Mammary microvascular endothelial cell (primary cell): ENCODE data around the gene GRK6. TPM values are rescaled to one million over a fixed set of nuclear protein-coding genes. Genes with fewer than 3 reads are reported as not detected.

Experiments
- total RNA-seq: library from RNA; depleted of rRNA; stranded (reverse); fragments of >200 nt; gene quantifications from 2 replicates; pipeline ENCODE4 v1.2.3, GENCODE V29; 2015

Gene GRK6
- 47.7 TPM in 2 replicates for total RNA-seq

GRCh38 chr5:177426566-177427210, at the start of gene GRK6:
TSS of gene GRK6 (plus strand) at chr5:177426676. CDS start at chr5:177426846, 170 bp downstream.

GRCh38 chr5:177384134-177384533, 42.3 kb upstream of the GRK6 start, which contains the start of gene SLC34A1:
TSS of gene SLC34A1 (plus strand) at chr5:177384434. CDS start at chr5:177385742, 1,308 bp downstream.

DNA sequence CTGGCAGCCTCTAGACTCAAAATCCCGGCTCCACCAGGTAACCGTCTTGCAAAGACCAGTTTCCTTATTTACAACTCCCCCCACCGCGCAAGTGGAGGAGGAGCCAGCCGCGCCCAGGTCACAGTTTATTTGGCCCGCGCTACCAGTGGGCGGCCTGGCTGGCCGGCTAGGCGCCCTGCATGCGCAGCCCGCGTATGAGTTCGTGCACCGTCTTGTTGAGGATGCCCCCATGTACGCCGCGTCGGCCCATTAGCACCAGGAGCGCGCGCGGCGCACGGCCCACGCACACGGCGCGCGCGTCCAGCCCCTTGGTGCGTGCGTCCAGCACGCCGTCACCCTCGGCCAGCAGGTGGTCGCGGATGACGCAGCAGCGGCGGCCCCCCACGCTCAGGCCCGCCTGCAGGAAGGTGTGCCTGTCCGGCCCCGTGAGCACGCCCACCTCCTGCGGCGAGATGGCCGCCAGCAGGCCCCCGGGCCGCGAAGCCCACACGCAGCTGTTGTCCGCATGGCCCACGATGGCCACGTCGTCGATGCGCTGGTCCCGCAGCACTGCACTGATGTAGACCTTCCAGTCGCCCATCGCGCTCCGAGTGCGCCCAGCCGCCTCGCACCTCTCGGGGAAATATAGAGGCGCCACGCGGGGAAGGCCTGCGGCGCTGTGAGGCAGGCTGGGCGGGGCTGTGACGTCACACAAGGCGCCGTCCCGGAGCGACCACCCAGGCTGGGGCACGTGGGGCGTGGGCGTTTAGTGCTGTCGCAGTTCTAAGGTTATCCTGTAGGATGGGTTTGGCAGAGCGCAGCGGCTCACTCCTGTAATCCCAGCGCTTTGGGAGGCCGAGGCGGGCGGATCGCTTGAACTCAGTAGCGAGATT, 26.2 kb upstream of the GRK6 start, which contains the start of gene PFN3:
Gene PFN3 (minus strand): TSS at position 665 of the 872 bp plus-strand sequence. CDS start 85 bp downstream, at position 580.

DNA sequence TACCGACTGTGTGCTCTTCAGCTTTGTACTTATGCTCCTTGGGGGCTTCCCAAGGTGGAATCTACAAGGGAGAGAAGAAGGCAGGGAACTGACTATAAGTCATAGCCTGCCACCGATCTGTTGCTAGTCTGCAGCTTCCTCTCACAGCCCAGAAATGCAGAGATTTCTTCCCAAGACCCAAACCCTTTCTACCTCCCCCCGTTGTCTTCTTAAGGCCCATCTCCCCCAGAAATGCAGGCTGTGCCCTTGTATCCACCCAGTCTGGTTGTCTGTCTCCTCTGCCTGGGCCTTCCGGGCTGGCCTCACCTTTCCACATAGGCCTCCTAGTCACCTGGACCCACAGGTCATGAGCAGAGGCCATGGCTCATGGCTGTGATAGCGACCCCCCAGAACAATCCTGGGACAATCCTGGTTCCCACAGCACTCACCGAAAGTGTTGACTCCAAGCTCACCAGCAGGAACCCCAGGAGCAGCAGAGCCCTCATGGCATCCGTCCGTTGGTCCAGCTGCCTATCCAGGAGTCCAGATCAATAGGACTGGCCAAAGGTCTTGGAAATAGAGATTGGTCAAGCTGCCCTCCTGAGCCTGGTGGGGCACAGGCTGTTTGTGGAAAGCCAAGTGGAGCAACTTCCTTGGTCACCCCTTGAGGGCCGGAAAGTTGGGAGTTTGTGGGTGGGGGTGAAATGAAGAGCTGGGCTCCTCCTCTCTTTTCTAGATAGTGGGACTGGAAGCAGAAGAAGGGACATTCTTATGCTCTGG, 17.3 kb upstream of the GRK6 start, which contains the start of gene F12:
Gene F12 (minus strand): TSS at position 522 of the 759 bp plus-strand sequence. CDS start 37 bp downstream, at position 485.

GRCh38 chr5:177446200-177447065, 20.0 kb downstream of the GRK6 start, which contains the start of gene PRR7:
TSS of gene PRR7 (plus strand) at chr5:177446814. CDS start at chr5:177455068, 8,254 bp downstream.

GRCh38 chr5:177473443-177474001, 47.0 kb downstream of the GRK6 start, which contains the start of gene DBN1:
TSS of gene DBN1 (minus strand) at chr5:177473634. CDS start at chr5:177473521, 113 bp downstream.

Other genes with a start within 250 kb of the GRK6 start
- gene RAB24, start 123.0 kb upstream of the GRK6 start, total RNA-seq, result 21.7 and 27.0 TPM in 2 replicates
- gene PRELID1, start 122.9 kb upstream of the GRK6 start, total RNA-seq, result 237 TPM in 2 replicates
- gene MXD3, start 114.8 kb upstream of the GRK6 start, total RNA-seq, result 32.0 and 68.0 TPM in 2 replicates
- gene LMAN2, start 75.0 kb upstream of the GRK6 start, total RNA-seq, result 259 and 320 TPM in 2 replicates
- 7.2 and 7.9 TPM in 2 replicates for gene RGS14, start 68.8 kb upstream of the GRK6 start, total RNA-seq
- gene SLC34A1, start 42.2 kb upstream of the GRK6 start, total RNA-seq, result not detected in 2 replicates
- gene PFN3, start 26.0 kb upstream of the GRK6 start, total RNA-seq, result not detected in 2 replicates
- gene F12, start 17.1 kb upstream of the GRK6 start, total RNA-seq, result 0.89 and 1.4 TPM in 2 replicates
- 12.1 and 18.9 TPM in 2 replicates for gene PRR7, start 20.1 kb downstream of the GRK6 start, total RNA-seq
- gene DBN1, start 47.0 kb downstream of the GRK6 start, total RNA-seq, result 243 and 248 TPM in 2 replicates
- 167 and 210 TPM in 2 replicates for gene PDLIM7, start 70.9 kb downstream of the GRK6 start, total RNA-seq
- 3.2 and 4.4 TPM in 2 replicates for gene DOK3, start 83.2 kb downstream of the GRK6 start, total RNA-seq
- gene DDX41, start 90.3 kb downstream of the GRK6 start, total RNA-seq, result 106 and 138 TPM in 2 replicates
- gene FAM193B, start 127.9 kb downstream of the GRK6 start, total RNA-seq, result 19.7 and 20.1 TPM in 2 replicates
- 154 and 179 TPM in 2 replicates for gene TMED9, start 165.5 kb downstream of the GRK6 start, total RNA-seq
- 36.5 and 36.7 TPM in 2 replicates for gene B4GALT7, start 173.5 kb downstream of the GRK6 start, total RNA-seq